ENCODE measurements around the gene JARID2.

DNA sequence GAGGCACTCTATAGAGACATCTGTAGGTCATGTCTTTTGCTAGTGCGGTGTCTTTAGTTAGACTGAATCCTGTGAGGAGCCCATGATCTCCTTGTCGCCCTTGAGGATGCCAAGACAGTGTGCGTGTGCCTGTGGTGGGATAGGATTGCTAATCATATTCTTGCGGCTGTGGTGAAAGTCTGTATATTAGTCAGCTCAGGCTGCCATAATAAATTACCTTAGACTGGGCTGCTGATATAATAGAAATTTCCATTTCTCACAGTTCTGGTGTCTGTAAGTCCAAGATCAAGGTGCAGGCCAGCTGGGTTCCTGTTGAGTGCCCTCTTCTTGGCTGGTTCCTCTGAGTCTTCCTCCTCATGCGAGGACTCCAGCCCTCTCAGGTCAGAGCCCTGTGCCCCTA, 141.2 kb downstream of the JARID2 start:
- TF ChIP-seq, protein P1, sequence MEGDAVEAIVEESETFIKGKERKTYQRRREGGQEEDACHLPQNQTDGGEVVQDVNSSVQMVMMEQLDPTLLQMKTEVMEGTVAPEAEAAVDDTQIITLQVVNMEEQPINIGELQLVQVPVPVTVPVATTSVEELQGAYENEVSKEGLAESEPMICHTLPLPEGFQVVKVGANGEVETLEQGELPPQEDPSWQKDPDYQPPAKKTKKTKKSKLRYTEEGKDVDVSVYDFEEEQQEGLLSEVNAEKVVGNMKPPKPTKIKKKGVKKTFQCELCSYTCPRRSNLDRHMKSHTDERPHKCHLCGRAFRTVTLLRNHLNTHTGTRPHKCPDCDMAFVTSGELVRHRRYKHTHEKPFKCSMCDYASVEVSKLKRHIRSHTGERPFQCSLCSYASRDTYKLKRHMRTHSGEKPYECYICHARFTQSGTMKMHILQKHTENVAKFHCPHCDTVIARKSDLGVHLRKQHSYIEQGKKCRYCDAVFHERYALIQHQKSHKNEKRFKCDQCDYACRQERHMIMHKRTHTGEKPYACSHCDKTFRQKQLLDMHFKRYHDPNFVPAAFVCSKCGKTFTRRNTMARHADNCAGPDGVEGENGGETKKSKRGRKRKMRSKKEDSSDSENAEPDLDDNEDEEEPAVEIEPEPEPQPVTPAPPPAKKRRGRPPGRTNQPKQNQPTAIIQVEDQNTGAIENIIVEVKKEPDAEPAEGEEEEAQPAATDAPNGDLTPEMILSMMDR (optimal IDR thresholded peaks at IDR 0.05 in 1 of 3, IDR thresholded peaks at IDR 0.05 in 1 of 3, conservative IDR thresholded peaks at IDR 0.05 in 1 of 3; ENCODE audit: extremely low read depth in 1 of 3, insufficient read depth in 2 of 3, low read length in 3 of 3) = no peak
- no peak for TF ChIP-seq EZH2 (IDR thresholded peaks at IDR 0.05; ENCODE audit: low read length)

Data from keratinocyte (primary cell).